Measurements from ENCODE around the gene BTBD9. TPM values are rescaled to one million over a fixed set of nuclear protein-coding genes. Genes with fewer than 3 reads are reported as not detected.

BTBD9 gene
- total RNA-seq, 1 experiment from 2014 or later: 11.3 TPM

DNA sequence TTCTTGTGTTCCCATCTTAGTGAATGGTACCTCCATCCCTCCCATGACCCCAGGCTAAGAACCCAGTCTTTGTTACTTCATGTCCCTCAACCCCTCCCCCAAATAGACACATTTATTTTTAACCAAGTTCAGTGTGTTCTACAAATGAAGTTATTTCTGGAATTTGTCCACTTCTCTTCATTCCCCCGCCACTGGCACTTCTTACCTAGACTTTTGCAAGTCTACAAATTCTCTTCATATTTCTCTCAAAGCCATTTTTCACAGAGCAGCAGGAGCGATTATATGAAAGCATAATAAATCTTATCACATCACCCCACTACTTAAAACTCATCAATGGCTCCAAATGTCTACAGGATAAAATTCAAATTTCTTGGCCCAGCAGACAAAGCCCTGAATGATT lies 131.4 kb downstream of the BTBD9 start:
- DNase-seq (ENCODE audit: low read depth): no peak

DNA sequence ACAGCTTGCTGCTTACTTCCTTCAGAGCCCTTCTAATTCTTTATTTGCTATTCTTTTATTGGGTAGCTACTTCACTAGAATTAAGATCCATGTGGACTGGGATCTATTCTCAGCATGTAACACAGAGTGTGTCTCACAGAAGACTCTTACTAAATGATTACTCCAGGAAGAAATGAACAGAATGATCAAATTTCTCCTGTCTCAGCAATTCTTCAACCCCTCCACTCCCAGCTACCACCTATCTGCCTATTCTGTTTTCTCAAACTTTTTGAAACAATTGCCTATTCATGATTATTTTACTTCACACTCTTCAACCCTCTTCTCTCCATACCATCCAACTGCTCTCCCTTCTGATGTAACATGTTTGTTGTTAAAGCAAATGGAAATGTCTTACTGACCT lies 132.6 kb downstream of the BTBD9 start:
- DNase-seq (ENCODE audit: low read depth): no peak

DNA sequence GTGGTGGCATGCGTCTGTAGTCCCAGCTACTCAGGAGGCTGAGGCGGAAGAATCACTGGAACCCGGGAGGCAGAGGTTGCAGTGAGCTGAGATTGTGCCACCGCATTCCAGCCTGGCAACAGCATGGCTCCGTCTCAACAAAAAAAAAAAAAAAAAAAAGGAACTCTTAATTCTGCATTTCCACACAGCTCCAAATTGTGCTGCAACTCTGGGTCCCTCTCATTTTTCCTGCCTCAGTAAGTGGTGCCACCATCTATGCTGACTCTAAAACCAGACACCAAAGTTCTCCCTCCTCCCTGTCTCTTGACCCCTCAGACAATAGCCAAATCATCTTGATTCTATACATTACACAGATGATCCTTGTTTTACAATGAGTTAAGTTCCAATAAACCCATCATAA lies 133.9 kb downstream of the BTBD9 start:
- no peak for DNase-seq (ENCODE audit: low read depth)

DNA sequence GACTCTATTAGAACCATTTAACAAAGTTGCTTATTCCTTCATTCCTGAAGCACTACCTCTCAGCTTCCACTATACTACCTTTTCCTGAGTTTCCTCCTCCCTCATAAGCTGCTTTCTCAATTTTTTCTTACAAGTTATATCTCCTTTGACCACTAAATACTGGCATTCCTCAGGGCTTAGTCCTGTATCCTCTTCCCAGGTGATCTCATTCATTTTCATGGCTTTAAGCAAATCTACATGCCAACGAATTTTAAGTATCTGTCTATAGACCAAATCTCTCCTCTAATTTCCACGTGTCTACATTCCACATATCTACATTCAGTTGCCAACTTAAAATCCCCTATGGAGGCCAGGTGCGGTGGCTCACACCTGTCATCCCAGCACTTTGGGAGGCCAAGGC lies 134.7 kb downstream of the BTBD9 start:
- peak; percentile 42 for DNase-seq (ENCODE audit: low read depth)

DNA sequence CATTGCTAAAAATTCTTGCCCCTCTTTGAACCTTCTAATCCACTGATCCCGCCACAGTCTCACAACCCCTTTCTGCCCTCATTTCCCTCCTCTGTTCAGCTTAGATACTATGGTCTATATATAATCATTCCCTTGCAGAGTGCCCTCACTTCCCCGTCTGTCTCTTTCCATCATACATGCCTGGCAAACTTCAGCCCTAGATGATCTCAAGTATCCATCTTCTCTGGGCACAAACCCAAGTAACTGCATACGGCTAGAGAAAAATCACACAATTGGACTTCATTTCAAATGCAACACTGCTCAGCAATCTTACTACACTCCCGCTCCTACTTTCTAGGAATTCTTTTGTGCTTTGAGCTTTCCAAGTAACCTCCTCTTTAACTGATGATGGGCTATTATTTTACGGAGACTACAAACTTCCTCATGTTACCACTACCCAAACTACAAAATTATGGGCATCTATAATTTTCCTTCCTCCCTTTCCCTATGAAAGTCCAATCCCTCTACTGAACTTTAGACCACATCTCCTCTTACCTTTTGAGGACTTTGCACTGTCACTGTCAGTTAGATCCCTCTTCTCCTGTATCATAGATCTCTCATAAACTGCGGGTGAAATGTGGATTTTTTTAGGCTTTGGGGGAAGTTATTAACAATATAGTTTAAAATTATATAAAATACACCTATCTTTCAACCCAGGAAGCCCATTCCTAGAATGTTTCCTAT lies 135.6 kb downstream of the BTBD9 start:
- no peak for DNase-seq (ENCODE audit: low read depth)

DNA sequence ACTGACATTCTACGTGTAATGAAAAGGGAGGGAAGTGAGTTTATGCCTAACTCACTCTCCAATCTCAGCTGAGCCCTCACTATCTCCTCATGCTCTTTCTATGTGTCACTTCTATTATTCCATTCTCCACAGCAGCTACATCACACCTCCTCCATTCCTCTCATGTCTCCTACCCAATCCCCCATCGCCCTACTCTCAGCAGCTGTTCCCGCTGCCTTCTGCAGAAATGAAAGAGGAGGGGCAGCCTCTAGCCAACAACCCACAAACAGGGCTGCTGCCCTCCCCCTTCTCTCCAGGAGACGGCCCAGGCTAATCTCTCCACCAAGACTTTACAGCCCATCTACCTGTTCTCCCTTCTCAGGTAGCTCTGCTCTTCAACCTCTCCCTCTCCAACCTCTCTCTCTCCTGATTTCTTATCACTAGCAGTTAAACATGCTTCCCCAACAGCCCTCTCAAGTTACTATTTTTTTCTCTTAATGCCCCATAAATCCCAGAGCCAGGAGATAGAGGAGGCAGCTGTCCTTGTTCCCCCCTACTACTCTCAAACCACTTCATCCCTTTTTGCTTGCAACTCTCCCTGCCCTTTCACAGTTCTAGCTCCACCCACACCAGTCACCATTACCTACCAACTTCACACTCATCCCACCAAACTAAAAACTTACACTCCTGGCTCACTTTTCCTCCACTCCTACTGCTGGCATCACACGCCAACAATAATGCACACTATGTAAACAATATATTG lies 136.5 kb downstream of the BTBD9 start:
- no peak for DNase-seq (ENCODE audit: low read depth)

DNA sequence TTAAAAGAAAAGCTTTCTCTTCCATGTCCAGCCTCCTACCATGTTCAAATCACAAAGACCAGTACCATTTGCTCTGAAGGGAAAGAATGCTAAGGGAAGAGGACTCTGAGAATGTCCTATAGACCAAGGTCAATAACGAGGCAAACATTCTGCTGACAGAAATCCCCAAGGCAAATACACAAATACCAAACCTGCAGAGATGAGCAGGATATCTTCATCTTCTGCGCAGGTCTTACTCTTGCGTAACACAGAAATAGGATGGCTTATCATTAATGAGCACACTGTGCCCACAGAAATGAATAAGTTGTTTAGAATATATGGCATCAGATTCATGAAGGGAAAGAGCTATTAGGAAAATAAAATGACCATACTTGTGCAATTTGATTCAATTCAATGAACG lies 137.3 kb downstream of the BTBD9 start:
- no peak for DNase-seq (ENCODE audit: low read depth)

DNA sequence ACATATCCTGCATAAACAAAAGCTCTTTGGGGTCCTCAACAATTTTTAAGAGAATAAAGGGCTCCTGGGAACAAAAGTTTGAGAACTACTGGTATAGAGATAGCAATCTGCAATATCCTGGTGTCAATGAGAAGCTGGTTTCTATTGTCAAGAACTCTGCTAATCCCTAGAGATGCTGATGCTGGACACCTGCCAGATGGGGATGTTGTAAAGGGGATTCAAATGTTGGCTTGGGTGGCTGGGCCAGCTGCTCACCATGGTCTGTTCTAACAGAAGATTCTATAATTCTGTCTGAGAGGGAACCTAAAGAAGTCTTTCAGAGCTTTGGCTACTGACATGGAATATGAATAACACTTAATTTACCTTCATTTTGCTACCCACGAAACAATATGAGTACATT lies 137.8 kb downstream of the BTBD9 start:
- DNase-seq (ENCODE audit: low read depth): no peak

DNA sequence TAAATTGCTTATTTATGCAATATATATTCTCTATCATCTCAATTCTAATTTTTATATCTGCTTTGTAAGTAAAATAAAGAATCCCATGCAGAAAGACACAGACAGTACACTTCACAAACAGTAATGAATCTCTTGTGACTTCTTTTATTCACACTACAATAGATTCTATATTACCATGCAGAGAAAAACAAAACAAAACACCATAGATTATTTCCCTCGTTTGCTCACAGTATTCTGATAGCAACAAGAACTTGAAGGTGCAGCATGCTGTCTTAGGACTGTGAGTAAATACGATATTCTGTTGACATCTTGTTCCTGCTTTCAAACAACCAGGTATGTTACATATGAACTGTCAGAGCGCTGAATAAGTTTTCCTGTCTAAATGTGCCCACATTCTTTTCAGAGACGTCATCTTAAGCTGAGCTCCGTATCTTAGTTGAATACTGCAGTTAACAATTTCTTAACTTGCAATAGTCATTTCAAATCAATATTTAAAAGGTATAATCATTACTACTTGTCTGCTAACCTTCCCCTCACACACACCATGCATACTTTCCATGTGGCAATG lies 140.1 kb downstream of the BTBD9 start:
- no peak for DNase-seq (ENCODE audit: low read depth)

DNA sequence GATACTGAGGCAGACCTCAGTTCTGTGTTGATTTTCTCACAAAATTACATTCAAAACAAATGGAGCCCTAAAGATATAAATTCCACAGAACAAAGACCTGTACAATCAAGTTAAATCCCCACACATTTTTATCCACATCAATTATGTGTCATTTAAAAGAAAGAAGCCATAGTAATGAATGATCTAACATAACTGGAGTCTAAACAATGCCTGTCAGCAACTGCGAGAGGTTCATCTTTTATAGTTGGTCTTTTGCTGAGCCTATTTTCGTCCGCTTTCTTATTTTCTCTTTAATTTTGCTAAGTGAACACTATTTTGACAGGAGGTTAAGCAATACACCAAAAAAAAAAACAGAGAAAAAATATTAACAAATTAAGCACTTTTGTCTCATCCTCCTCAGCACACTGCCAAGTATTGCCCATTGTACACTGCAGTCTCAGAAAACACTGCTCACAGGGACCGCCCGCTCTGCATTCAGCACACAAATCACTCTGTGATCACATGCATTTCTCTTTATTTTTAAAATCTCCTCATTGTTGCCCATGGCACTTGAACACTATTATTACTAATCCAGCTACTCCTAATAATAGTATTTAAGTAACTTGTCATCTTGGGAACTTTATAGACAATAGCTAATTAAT lies 140.8 kb downstream of the BTBD9 start:
- no peak for DNase-seq (ENCODE audit: low read depth)

DNA sequence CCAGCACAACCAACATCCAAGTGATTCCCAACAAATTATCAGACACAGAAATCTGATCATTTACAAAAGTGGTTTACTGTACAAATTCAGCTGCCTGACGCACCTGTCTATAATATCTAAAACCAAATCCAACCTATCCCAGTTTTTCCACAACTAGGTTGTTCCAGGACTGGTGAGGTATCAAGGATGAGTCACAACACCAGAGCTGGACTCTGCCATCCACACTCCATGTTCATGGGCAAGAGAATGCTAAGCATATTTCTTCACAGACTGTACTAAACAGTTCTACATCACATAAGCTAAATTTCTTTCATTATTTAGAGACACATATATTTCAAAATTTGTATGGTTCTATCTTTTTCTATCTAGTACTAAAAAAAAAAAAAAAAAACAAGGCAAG lies 141.6 kb downstream of the BTBD9 start:
- peak; percentile 44 for DNase-seq (ENCODE audit: low read depth)

DNA sequence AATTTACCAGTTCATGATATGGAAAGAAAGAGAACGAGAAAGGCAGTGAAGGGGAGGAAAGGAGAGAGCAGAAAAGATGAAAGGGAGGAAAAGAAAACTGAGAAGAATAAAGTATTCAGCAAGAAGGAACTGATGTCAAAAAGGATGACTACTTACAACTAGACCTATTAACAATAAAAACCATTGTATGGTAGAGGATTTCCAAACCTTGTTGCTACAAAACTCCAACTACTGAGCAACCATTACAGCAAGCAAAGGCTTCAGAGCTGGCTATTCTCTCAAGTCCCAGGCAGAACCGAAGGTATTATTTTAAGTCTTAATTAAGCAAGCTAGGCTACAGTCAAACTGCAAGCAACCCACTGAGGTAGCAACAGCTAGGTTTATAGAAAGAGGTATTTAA lies 142.2 kb downstream of the BTBD9 start:
- DNase-seq (ENCODE audit: low read depth): no peak

DNA sequence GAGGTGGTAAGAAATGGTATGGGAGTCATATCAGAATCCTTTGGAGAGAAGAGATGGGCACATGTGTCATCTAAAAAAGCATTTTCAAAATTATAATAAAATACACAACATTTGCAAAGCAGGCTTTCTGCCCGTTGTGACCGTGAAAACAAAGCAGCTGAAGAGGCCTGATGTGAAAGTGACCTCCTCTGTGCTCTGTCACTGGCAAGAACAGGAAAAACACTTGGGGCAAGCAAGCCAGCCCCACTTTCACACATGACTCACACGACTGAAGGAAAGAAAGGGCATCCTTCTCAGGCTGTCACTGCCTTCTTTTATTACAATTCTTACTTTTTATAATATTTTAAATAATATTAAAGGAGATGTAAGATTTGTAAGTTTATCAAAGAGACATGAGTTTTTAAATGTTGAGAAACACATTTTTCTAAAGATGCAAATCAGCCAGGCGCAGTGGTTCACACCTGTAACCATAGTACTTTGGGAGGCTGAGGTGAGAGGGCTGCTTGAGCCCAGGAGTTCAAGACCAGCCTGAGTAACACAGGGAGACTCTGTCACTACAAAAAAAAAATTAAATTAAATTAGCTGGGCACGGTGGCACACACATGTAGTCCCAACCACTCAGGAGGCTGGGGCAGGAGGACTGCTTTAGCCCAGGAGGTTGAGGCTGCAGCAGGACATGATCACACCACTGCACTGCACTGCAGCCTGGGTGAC lies 143.7 kb downstream of the BTBD9 start:
- DNase-seq (ENCODE audit: low read depth): peak; percentile 51

DNA sequence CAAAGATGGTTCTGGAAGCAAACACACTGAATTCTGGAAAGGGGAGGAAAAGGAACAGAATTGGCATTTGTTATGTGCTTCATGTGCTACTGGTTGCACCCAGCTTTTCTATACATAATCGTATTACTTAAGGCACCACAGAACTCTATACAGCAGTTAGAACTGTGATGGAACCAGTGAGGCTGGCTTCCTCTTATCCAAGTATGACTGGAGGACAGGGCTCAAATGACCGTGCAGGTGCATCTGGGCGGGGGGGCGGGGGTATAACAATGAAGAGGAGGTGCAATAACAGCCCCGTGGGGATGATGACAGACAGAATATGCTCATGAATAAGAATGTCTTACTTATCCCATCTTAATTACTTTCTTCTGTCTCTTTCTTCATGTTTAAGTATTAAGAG lies 144.2 kb downstream of the BTBD9 start:
- DNase-seq (ENCODE audit: low read depth): no peak

DNA sequence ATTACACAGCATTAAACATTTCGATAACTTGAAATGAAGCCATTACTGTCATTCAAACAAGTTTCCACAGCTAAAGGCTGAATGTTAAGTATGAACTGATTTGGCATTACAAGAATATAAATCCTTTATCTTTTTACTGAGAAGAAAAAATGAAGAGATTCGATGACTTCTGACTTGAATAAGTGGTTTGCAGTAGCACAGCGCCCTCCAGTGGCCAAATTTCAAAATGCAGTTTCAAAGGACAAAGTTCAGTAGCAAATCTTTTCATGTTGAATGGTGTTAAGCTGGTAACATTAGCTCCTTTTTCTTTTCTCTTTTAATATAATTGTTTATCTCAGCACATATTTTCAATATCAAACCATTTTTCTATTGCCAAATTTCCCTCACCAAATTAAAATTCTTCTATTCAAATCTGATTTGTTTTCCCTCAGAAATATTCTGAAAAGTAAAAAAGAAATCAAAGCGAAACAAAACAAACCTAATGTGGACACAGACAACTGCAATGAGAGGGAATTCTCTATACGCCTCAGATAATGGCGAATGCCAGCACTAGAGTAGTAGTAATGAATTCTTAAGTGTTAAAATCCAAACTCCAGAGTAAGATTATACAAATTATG lies 145.7 kb downstream of the BTBD9 start:
- peak; percentile 76 for DNase-seq (ENCODE audit: low read depth)

DNA sequence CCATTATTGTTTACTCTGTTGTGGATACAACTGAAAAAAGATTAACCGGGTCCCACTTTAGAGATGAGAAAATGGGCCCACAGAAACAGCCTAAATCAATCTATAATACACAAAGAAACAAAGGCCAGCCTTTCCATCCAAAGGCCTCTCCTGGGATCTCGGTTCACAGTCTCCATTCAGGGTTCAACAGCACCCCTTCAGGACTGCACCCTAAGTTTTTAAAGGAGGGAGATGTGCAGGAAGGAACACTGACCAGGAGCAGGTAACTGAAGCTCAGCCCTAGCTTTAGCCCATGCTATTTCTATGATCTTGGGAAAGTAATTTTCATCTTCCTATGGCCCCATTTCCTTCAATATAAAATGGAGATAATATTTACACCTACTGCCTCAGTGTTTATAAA lies 147.7 kb downstream of the BTBD9 start:
- DNase-seq (ENCODE audit: low read depth): peak; percentile 12

DNA sequence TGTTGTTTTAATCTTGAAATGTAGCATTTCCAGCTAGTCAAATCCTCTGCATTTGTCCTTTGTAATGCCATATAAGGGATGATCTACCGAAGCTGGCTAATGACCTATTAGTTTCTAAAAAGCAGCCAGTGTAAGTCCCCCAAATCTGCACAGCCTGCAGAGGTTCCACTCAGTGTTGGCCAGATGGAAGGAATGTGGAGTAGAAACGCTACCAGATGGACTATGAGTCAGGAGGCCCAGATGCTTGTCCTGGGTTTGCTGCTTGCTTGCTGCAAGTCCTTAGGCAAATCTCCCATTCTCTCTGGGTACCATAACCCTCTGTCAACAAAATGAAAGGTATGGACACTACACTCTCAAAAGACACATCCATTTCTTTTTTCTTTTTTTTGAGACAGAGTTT lies 149.8 kb downstream of the BTBD9 start:
- peak; percentile 48 for DNase-seq (ENCODE audit: low read depth)

DNA sequence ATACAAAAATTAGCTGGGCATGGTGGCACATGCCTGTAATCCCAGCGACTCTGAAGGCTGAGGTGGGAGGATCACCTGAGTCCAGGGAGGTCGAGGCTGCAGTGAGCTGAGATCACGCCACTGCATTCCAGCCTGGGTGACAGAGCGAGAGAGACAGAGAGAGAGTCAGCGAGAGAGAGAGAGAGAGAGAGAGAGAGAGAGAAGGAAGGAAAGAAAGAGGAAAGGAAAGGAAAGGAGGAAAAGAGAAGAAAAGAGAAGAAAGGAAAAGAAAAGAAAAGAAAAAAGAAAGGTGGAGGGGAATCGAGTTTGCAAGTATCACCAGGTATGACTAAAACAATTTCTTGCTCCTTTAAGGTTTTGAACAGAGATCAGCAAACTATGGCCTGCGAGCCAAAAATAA lies 152.3 kb downstream of the BTBD9 start:
- no peak for DNase-seq (ENCODE audit: low read depth)

DNA sequence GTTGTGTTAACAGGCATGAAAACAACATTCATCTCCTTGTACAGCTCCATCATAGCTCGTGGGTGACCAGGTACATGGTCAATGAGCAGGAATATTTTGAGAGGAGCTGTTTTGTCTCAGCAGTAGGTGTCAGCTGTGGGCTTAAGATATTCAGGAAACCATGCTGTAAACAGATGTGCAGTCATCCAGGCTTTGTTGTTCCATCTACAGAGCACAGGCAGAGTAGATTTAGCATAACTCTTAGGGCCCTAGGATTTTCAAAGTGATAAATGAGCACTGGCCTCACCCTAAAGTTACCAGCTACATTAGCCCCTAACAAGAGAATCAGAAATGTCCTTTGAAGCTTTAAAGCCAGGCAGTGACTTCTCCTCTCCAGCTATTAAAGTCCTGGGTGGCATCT lies 154.2 kb downstream of the BTBD9 start:
- no peak for DNase-seq (ENCODE audit: low read depth)

DNA sequence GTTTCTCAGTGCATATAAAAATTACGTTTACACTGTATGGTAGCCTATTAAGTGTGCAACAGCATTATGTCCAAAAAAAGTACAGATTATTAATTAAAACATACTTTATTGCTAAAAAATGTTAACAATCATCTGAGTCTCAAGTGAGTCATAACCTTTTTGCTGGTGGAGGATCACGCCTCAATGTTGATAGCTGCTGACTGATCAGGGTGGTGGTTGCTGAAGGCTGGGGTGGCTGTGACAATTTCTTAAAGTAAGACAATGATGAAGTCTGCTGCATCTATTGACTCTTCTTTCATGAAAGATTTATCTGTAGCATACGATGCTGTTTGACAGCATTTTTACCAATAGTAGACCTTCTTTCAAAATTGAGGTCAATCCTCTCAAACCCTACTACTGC lies 155.1 kb downstream of the BTBD9 start:
- DNase-seq (ENCODE audit: low read depth): no peak

DNA sequence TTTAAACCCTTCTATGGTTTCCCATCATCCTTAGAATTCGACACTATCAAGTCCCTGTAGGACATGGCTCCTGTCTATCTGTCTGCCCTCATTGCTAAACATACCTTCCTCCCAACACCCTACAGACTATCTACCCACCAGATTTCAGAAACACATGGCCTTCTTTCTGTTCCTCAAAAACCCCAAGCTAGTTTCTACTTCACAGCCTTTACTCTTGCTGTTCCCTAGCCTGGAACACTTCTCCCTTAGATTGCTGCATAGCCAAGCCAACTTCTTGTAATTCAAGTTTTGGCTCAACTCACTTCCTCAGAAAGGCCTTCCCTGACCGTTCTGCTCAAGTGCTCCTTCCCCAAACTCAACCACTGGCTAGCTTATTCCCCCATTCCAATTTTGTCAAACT lies 156.2 kb downstream of the BTBD9 start:
- DNase-seq (ENCODE audit: low read depth): no peak

DNA sequence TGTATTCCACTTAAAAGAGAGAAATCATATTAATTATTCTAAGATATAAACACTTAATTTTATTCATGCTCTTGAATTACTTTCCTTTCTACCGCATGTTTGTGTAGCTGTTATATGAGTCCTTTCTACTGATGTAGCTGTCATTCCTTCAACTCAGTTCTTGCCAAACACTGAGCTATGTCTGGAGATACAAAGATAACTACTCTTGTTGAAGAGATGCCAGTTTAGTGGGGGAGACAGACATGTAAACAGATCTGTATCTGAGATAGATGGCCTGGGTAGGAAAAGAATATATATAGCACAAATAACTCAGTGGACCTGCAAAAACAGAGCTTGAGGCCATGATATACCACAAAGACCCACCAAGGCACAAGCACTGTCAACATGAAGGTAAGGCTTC lies 157.3 kb downstream of the BTBD9 start:
- DNase-seq (ENCODE audit: low read depth): peak; percentile 73

All from M059J (cell line).